Astrocyte of the cerebellum (primary cell): Measurements from ENCODE around the gene GSE1.

Source experiments
- DNase-seq: peaks from one replicate; pipeline ENCODE4 v3.0.0-alpha.2; 2011; ENCODE audit warnings: low read depth
- H3K4me3 ChIP-seq: 2 replicates; pipeline ENCODE4 v1.5.1; 2011; ENCODE audit warnings: mild to moderate bottlenecking, low read depth, low read length, moderate library complexity
- in situ Hi-C: cut with HindIII; loops from 2 replicates; pipeline ENCODE4 v1.10.0; 2017; ENCODE audit warnings: low sequenced_read_pairs
- TF ChIP-seq, protein P1 (sequence below): IDR thresholded peaks from 2 replicates; pipeline ENCODE4 v1.5.1; 2012; ENCODE audit warnings: low read length, low read depth, moderate library complexity, mild to moderate bottlenecking; ENCODE audit errors: missing control alignments

Gene GSE1

DNA sequence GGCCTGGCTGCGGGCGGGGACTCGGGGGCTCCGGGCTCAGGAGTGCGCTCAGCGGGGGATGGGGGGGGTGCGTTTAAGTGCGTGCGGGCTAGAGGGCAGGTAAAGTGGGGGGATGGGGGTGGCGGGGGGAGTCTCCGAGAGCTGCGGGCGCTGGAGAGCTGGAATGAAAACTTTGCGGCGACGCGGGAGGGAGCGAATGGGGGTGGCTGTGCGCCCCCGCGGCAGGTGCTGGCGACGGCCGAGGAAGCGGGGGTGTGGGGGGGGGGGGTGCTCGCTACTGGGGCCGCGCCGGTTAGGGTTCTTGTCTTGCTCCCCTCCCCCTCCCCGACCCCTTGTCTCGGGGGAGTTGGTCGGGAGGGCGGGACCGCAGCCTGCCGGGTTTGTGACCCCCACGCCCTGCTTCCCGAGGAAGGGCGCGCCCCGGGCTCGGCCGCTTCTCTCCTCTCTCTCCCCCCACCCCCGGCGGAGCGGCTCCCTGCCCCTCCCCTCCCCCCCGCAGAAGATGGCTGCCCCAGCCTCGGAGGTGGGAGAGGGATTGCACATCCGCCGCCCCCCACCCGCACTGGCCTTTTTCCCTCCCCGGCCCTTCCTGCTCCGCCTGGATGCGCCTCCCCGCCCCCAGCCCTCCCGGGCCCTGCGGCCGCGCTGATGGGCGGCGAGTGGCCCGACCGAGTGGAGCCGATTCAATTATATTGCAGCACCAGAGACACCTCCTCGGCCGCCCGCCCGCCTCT, 649 bp downstream of the GSE1 start:
- TF ChIP-seq, protein P1, sequence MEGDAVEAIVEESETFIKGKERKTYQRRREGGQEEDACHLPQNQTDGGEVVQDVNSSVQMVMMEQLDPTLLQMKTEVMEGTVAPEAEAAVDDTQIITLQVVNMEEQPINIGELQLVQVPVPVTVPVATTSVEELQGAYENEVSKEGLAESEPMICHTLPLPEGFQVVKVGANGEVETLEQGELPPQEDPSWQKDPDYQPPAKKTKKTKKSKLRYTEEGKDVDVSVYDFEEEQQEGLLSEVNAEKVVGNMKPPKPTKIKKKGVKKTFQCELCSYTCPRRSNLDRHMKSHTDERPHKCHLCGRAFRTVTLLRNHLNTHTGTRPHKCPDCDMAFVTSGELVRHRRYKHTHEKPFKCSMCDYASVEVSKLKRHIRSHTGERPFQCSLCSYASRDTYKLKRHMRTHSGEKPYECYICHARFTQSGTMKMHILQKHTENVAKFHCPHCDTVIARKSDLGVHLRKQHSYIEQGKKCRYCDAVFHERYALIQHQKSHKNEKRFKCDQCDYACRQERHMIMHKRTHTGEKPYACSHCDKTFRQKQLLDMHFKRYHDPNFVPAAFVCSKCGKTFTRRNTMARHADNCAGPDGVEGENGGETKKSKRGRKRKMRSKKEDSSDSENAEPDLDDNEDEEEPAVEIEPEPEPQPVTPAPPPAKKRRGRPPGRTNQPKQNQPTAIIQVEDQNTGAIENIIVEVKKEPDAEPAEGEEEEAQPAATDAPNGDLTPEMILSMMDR: no peak
- peak overlapping the region; percentile 43 for H3K4me3 ChIP-seq
- in situ Hi-C loops: no loop called here
- DNase-seq: no peak

GRCh38 chr16:85614338-85615013, 1.4 kb downstream of the GSE1 start:
- in situ Hi-C loops: no loop called here
- H3K4me3 ChIP-seq: peak overlapping the region; percentile 43
- DNase-seq: no peak
- TF ChIP-seq, protein P1: no peak

- H3K4me3 ChIP-seq: no peak overlapping the region
These were observed 2.1 kb downstream of the GSE1 start for GRCh38 chr16:85615014-85615851.

GRCh38 chr16:85615852-85616606, 2.9 kb downstream of the GSE1 start:
- DNase-seq: peak; percentile 57
- no peak overlapping the region for H3K4me3 ChIP-seq
- in situ Hi-C loops: no loop called here
- TF ChIP-seq, protein P1: peak; percentile 94

More at GRCh38 chr16:85615014-85615851, 2.1 kb downstream of the GSE1 start:
- in situ Hi-C loops: no loop called here
- no peak for DNase-seq
- TF ChIP-seq, protein P1: no peak

DNA sequence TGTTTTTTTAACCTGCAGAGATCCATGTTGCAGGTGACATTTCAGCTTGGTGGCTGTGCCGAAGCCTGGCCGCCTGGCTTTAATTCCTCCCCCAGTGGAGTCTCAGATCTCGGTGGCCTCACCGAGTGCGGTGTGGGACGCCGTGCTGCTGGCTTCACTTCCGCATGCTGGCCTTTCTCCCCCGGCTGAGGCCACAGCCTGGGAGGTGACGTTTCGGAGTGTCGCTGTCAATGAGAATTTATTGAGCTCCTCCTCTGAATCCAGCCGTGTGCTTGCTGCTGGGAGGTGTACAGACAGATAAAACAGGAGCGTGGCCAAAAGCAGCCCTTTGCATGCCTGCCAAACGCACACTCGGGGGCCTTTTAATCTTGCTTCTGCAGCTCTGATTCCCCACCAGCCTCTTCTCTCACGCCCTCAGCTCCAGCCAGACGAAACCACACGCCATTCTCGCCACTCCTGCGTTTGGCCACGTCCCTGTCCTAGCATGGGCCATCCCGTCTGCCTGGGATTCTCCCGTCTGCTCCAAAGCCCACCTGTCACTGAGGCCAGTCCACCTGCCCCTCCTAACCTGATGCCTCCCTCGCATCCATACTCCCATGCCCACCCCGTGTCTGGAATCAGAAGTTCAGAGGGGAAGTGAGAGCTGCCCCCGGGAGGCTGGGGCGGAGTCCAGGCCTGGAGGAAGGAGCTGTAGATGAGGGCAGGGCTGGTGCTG, 3.6 kb downstream of the GSE1 start:
- TF ChIP-seq, protein P1: no peak
- in situ Hi-C loops: no loop called here
- H3K4me3 ChIP-seq: no peak overlapping the region
- DNase-seq: no peak

DNA sequence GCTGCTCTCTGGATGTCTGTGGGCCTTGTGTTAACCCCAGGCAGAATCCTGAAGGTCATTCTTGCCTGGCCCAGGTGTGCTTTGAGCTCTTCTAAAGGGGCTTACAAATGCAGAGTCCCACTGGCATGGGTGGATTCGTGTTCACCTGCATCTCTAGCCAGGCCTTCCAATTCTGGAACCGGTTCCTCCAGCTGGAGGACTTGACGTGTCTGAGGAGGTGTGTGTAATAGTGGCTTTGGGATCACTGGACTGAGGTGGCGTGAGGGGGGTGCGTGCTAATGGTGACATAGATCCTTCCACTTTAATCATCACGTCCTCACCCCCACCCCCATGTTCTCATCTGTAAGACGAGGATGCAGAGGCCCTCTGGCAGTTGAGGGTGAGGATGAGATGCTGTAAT, 4.8 kb downstream of the GSE1 start:
- DNase-seq: no peak
- H3K4me3 ChIP-seq: no peak overlapping the region
- in situ Hi-C loops: no loop called here
- TF ChIP-seq, protein P1: no peak
